ENCODE measurements around the gene STXBP5.

STXBP5 gene

GRCh38 chr6:147204060-147204785 is at the start of gene STXBP5:
Gene STXBP5, plus strand, starts transcription at chr6:147204417. Its CDS starts 116 bp downstream, at chr6:147204533.
- DNase-seq (ENCODE audit: low spot score), result peak; percentile 62

GRCh38 chr6:147154454-147154853 is 49.8 kb upstream of the STXBP5 start:
- no peak for DNase-seq (ENCODE audit: low spot score)

- no peak for DNase-seq (ENCODE audit: low spot score)
Measured at GRCh38 chr6:147156218-147156617, 48.0 kb upstream of the STXBP5 start.

GRCh38 chr6:147156799-147157382 is 47.3 kb upstream of the STXBP5 start:
- no peak for DNase-seq (ENCODE audit: low spot score)

- DNase-seq (ENCODE audit: low spot score), result no peak
Measured at GRCh38 chr6:147157930-147158329, 46.3 kb upstream of the STXBP5 start.

- no peak for DNase-seq (ENCODE audit: low spot score)
Measured at GRCh38 chr6:147158881-147159280, 45.3 kb upstream of the STXBP5 start.

- no peak for DNase-seq (ENCODE audit: low spot score)
Measured at GRCh38 chr6:147159536-147160374, 44.5 kb upstream of the STXBP5 start.

- DNase-seq (ENCODE audit: low spot score), result no peak
Measured at GRCh38 chr6:147160593-147160992, 43.6 kb upstream of the STXBP5 start.

GRCh38 chr6:147161253-147161973 is 42.8 kb upstream of the STXBP5 start:
- DNase-seq (ENCODE audit: low spot score), result no peak

- DNase-seq (ENCODE audit: low spot score), result no peak
Measured at GRCh38 chr6:147161974-147162495, 42.2 kb upstream of the STXBP5 start.

- no peak for DNase-seq (ENCODE audit: low spot score)
Measured at GRCh38 chr6:147164761-147165160, 39.5 kb upstream of the STXBP5 start.

- DNase-seq (ENCODE audit: low spot score), result no peak
Measured at GRCh38 chr6:147166360-147166944, 37.8 kb upstream of the STXBP5 start.

GRCh38 chr6:147166992-147167391 is 37.2 kb upstream of the STXBP5 start:
- no peak for DNase-seq (ENCODE audit: low spot score)

- DNase-seq (ENCODE audit: low spot score), result no peak
Measured at GRCh38 chr6:147167576-147168461, 36.4 kb upstream of the STXBP5 start.

GRCh38 chr6:147169529-147169928 is 34.7 kb upstream of the STXBP5 start:
- DNase-seq (ENCODE audit: low spot score), result no peak

- DNase-seq (ENCODE audit: low spot score), result no peak
Measured at GRCh38 chr6:147170269-147170668, 33.9 kb upstream of the STXBP5 start.

GRCh38 chr6:147173140-147173539 is 31.1 kb upstream of the STXBP5 start:
- DNase-seq (ENCODE audit: low spot score), result no peak

- no peak for DNase-seq (ENCODE audit: low spot score)
Measured at GRCh38 chr6:147173675-147174308, 30.4 kb upstream of the STXBP5 start.

- DNase-seq (ENCODE audit: low spot score), result no peak
Measured at GRCh38 chr6:147176795-147177194, 27.4 kb upstream of the STXBP5 start.

- DNase-seq (ENCODE audit: low spot score), result no peak
Measured at GRCh38 chr6:147177286-147177685, 26.9 kb upstream of the STXBP5 start.
